BJ (cell line): ENCODE results near the gene ATP5PF. TPM values are rescaled to one million over a fixed set of nuclear protein-coding genes. Genes with fewer than 3 reads are reported as not detected.

ENCODE experiments used
- CTCF ChIA-PET: fragments of 350-600 bp; formaldehyde crosslinking; extraction: SDS; loops from one replicate; lab custom pipeline; 2021; ENCODE audit warnings: antibody characterized with exemption, inconsistent platforms; lab: Yijun Ruan, JAX
- POLR2A ChIA-PET: fragments of 300-600 bp; sonication (Branson Sonifier 250); formaldehyde crosslinking; extraction: SDS; loops from one replicate; lab custom pipeline; 2021; ENCODE audit warnings: antibody characterized with exemption; lab: Charles Lee
- DNase-seq: peaks from one replicate; pipeline ENCODE4 v3.0.0-alpha.2; 2011; ENCODE audit warnings: low read depth
- H3K27me3 ChIP-seq: 2 replicates; pipeline ENCODE4 v1.6.0; 2011; ENCODE audit warnings: low read length; ENCODE audit not compliant: control insufficient read depth, insufficient read depth
- H3K36me3 ChIP-seq: 2 replicates; pipeline ENCODE4 v1.5.1; 2011; ENCODE audit warnings: low read length; ENCODE audit not compliant: control insufficient read depth, insufficient read depth
- H3K4me3 ChIP-seq: 2 replicates; pipeline ENCODE4 v1.5.1; 2011; ENCODE audit warnings: low read depth, mild to moderate bottlenecking, control low read depth, low read length
- CTCF ChIP-seq: IDR thresholded peaks from 2 replicates; pipeline ENCODE4 v1.5.1; 2011; ENCODE audit warnings: low read depth, mild to moderate bottlenecking, control low read depth, inconsistent platforms, low read length, moderate library complexity; ENCODE audit not compliant: insufficient read depth
- polyA plus RNA-seq: library from polyadenylated mRNA; depleted of rRNA; stranded (reverse); fragments of >200 nt; gene quantifications from 2 replicates; pipeline ENCODE4 v1.2.3, GENCODE V29; 2011

ATP5PF gene
- polyA plus RNA-seq, 1 experiment: 52.8 TPM

GRCh38 chr21:25756190-25756932 lies 21.7 kb upstream of the ATP5PF start:
- no peak for TF ChIP-seq CTCF
- no peak for DNase-seq
- CTCF ChIA-PET: no interaction called here
- Histone ChIP-seq H3K27me3 (no peaks in the 10 kb centered on the region), H3K4me3 (no peak overlapping the region), H3K36me3 (peaks cover 2% of the 10 kb centered on the region; the same call in 1 of the 2 replicates)
- POLR2A ChIA-PET: no interaction called here

- ChIA-PET POLR2A (no interaction called here), CTCF (interaction anchor here (0.7 kb wide), 1 partner anchor 21 kb away, joined by 4 read pairs; no protein-coding TSS in a partner anchor)
- H3K4me3 ChIP-seq: no peak overlapping the region
- no peak for TF ChIP-seq CTCF
- H3K27me3 ChIP-seq: no peaks in the 10 kb centered on the region
- H3K36me3 ChIP-seq: peaks cover 3% of the 10 kb centered on the region; the same call in 1 of the 2 replicates
- DNase-seq: no peak
Observed at GRCh38 chr21:25752416-25752815, 17.7 kb upstream of the ATP5PF start.

- ChIA-PET CTCF (no interaction called here), POLR2A (no interaction called here)
Observed at GRCh38 chr21:25750085-25750484, 15.4 kb upstream of the ATP5PF start.

GRCh38 chr21:25744854-25745253 lies 10.2 kb upstream of the ATP5PF start:
- H3K36me3 ChIP-seq: peaks cover 3% of the 10 kb centered on the region; the same call in 1 of the 2 replicates
- DNase-seq: no peak

More at GRCh38 chr21:25750085-25750484, 15.4 kb upstream of the ATP5PF start:
- Histone ChIP-seq H3K27me3 (no peaks in the 10 kb centered on the region), H3K4me3 (no peak overlapping the region), H3K36me3 (peaks cover 5% of the 10 kb centered on the region; the same call in 1 of the 2 replicates)
- no peak for DNase-seq
- TF ChIP-seq CTCF: no peak

GRCh38 chr21:25742900-25743299 lies 8.2 kb upstream of the ATP5PF start:
- no peak overlapping the region for H3K4me3 ChIP-seq
- POLR2A ChIA-PET: no interaction called here

More at GRCh38 chr21:25744854-25745253, 10.2 kb upstream of the ATP5PF start:
- POLR2A ChIA-PET: no interaction called here
- CTCF ChIA-PET: interaction anchor here (0.6 kb wide), 1 partner anchor 121 kb away, joined by 3 read pairs; no protein-coding TSS in a partner anchor
- Histone ChIP-seq H3K27me3 (no peaks in the 10 kb centered on the region), H3K4me3 (no peak overlapping the region)
- no peak for TF ChIP-seq CTCF

More at GRCh38 chr21:25742900-25743299, 8.2 kb upstream of the ATP5PF start:
- Histone ChIP-seq H3K36me3 (peaks cover 1% of the 10 kb centered on the region; the same call in 1 of the 2 replicates), H3K27me3 (no peaks in the 10 kb centered on the region)
- DNase-seq: no peak
- no peak for TF ChIP-seq CTCF
- CTCF ChIA-PET: no interaction called here
